Hypothalamus (tissue), 51 donors: ENCODE results near the gene KIAA1614.
"Not testable (repeated sequence)": the region's sequence is repeated elsewhere in the genome, so short reads cannot be mapped to it uniquely, and the experiment has no call there.

Source experiments
- DNase-seq, 51 donors: peaks; one replicate each; lab custom pipeline; 2025; lab: John Stamatoyannopoulos, UW

KIAA1614 gene

DNA sequence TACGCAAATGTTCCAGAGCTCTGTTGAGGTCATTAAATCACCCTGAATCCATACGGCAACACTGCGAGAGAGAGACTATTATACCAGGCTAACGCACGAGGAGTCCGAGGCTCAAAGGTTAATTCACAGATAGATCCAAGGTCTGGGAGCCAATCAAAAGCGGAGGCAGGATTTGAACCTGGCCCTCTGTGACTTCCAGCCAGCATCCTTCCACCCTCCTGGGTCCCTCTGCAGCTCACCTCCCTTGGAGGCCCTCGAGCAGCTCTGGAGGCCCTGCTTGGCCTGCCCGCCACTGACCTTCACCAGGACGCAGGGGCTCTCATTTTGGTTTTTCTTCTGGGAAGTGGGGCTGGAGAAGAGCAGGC is 42.1 kb downstream of the KIAA1614 start:
- no peak for DNase-seq

DNA sequence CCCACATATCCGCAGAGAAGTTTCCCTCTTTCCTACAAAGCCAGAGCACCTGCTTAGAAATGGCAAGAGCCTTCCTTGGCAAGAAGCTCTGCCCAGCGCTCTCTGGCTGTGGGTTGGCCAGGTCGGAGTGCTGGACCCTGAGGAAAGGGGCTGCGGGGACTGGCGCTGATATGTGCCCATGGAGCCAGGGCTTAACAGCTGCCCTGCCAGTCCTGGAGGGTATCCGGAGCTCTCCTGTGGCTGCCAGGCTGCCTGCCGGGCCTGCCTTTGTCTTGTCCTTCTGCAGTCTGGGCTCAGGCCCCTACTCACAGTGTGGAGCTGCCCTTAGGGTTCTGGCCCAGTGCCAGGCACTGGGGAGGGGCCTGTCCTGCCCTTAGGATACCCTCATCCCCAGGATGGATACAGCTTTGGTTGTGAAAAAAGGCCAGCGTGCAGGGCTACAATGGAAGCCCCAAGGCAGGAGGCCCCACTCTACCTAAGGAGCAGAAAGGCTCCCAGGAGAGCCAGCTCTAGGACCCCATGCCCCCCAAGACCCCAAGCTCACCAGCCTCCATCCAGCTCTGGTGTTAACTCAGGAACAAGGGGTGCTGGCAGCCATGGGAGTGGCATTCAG is 43.4 kb downstream of the KIAA1614 start:
- DNase-seq, result peak in 9 of 51 donors; percentile 16 to 50 (median 23)

DNA sequence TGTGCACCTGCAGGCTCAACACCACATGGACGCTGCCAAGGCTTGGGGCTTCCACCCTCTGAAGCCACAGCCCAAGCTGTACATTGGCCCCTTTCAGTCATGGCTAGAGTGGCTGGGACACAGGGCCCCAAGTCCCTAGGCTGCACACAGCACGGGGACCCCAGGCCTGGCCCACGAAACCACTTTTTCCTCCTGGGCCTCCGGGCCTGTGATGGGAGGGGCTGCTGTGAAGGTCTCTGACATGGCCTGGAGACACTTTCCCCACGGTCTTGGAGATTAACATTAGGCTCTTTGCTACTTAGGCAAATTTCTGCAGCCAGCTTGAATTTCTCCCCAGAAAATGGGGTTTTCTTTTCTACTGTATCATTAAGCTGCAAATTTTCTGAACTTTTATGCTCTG is 46.9 kb downstream of the KIAA1614 start:
- not testable (repeated sequence) for DNase-seq

DNA sequence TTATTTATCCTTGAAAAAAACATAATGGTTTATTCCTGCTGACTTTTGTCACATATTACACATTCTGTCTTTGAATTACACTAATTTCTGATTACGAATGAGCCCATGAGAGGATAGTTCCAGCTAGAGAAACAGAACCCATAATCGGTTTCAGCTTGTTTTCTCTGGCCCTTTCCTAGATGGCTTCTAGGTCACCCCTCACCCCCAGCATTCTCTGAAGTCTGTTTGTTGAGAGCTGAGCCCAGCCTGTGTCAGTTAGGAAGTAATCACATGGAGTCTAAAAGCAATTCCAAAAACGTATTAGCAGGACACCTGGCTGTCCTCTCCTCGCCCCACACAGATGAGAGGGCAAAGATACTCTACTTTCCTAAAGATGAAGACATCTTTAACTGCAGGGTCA is 48.9 kb downstream of the KIAA1614 start:
- no peak for DNase-seq

DNA sequence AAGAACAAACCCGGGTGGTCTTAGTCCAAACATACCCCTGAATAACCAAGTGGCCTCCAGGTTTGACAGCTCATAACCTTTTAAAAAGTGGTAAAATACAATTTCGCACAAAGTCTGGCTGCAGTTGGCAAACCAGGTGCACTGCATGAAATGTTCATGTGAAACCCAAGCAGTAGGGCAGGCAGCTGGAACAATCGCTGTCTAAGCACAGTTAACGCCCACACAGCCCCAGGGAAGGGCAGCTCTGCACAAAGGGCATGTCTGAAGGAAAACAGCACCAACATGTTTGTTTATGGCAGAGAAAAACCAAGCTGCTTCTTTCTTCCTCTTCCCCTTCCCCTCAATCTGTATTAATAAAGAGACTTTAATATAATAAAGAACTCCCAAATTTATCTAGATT is 49.5 kb downstream of the KIAA1614 start:
- DNase-seq, result peak in 2 of 51 donors; percentile 19 to 26

DNA sequence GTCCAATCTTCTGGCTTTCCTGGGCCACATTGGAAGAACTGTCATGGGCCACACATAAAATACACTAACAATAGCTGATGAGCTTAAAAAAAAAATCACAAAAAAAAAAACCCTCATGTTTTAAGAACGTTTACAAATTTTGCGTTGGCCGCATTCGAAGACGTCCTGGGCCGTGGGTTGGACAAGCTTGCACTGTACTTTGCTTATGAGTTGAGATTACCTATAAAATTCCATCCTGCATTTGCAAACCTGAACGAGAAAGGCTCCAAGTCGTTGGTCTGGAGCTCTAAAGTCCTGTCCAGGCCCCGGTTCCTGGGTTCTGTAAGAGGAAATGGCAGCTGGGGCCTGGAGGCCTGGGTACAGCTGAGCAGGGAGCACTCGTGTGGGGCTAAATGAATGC is 51.4 kb downstream of the KIAA1614 start:
- no peak for DNase-seq

DNA sequence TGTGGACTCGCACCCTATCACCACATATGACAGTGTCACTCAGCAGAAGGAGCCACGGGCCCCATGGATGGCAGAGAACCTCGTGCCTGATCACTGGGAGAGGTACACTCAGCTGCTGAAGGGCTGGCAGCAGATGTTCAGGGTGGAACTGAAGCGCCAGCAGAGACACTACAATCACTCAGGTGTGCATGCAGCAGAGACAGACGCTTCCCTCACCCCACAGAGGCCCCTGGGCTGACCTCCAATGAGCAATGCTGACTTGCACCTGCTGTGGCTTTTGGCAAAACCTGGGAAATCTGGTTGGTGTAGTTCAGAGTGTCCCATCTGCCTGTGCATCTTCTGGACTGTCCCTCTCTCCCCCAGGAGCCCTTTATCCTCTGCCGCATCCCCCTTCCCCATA is 51.9 kb downstream of the KIAA1614 start:
- DNase-seq, result no peak

DNA sequence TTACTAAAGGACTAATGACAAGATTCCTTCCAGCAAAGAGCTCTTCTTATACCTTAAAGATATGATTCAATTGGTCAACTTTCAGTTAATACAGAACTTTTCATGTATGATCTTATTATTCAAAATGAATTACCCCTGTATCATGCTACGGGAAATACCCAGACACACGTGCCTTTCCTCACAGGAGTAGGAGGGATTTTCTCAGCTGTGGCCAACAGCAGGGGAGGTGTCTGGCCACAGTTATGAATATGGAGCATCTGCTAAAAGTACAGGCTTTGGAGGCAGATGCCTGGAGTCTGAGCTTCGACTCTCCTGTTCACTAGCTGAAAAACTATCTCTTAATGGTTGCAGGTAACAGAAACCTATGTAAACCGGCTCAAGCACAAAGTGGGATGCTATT is 53.6 kb downstream of the KIAA1614 start:
- DNase-seq, result no peak

DNA sequence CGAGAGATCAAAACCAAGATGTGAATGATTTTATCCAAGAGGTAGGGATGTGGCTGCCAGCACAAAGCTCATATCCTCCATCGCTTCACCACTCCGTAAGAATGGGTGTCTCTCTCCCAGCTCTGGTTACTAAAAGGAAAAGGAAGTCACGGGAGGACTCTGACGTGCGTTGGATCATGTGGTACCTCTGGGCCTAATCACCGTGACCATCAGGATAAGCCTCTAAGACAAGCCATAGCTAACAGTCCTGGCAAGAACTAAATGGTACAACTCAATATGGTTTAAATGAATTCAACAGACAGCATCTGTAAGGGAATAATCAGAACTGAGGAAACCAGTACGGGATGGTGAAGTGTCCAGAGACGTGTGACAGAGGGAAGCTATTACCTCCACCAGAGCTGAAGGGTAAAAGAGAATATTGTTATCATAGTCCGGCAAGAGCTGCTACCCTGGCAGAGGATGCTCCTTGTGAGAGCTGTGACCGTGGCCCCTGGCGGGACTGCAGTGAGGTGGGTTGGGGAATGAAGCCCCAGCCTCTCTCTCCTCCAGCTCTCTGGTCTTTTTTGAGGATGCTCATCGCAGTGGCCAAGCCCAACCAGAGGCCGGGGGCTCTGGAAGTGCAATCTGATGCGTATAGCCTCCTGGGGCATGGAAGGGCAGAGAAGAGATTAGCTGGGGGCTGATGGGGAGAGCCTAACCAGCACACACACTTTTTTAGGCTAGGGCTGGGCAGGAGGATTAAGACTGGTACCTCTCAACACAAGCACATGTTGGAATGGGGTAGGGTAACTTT is 54.2 kb downstream of the KIAA1614 start:
- DNase-seq, result no peak

DNA sequence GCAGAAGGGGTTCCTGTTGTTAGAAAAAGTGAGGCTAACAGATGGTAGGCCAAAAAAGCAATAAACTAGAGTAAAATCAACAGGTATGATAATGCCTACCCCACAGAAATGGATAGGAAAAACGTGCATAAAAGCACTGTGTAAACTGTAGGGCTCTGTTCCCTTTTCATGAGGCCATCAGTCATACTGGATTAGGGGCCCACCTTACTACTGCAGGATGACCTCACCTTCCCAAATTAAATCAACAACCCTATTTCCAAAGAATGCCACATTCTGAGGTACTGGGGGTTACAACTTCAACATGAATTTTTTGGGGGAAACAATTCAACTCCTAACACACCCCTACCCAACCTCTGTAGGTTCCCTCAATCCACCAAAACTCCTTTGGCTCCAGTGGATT is 54.9 kb downstream of the KIAA1614 start:
- no peak for DNase-seq

DNA sequence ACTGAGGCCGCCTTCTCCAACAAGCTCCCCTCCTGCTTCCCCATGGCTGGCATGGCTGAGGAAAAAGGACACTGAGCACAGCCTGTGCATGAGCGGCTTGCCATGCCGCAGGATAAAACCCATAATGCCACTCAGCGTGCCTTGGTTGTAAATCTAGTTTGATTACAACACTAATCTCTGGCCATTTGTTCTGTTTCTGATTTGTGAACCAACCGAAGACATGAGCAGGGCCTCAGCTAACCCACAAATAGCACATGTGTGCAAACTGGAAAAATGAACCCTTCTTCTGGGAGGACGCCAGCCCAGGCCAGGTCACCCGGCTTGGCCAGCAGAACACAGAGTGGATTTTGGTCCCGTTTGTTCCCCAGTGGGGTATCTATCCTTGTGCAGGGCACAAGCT is 56.1 kb downstream of the KIAA1614 start:
- DNase-seq, result not testable (repeated sequence)

DNA sequence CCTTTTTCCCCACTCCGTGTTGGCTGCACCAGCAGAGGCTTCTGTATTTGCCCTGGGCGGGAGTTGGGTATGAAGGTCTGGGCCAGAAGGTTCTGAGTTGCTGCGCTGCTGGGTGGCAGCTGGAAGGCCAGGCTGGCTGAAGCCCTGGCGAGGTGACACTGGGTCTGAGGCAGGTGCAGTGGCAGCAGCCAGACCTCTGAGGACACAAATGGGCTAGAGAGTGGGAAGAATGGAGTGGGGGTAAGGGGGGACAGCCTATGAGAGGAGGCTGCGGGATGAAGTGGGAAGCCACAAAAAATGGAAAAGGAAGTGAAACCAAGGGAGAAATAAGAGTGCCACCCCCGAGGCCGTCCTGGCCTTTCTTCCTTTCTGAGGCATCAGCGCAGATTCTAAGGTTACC is 56.7 kb downstream of the KIAA1614 start:
- DNase-seq, result no peak

DNA sequence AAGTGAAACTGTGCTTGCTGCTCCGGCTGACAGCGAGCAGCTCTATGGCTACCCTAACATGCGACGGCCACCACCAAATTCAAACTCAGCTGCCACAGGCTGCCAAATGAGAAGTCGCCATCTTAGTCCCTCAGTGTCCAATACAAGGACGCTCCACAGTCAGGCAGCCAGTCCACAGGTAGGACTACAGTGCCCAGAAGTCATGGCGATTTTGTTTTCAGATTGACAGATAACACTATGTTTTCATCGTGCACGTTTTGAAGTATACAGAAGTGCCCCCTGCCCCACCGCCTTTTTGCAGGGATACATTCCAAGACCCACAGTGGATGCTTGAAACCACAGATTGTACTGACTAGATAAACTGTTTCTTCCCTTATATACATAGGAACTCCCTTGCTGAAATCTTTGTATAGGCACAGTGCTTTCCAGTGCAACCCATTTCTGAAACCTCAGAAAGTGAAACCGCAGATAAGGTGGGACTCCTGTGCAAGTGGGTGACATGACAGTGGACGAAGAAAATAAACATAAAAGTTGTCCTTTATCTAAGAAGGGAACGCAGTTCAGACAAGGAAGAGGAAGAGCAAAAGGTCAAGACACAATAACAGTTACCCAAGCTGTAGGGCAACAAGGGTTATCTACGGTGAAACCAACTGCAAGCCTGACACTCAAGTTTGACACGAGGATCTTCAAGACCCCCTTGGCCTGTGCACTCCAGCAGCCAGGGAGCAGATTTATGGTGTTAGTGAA is 57.8 kb downstream of the KIAA1614 start:
- no peak for DNase-seq

DNA sequence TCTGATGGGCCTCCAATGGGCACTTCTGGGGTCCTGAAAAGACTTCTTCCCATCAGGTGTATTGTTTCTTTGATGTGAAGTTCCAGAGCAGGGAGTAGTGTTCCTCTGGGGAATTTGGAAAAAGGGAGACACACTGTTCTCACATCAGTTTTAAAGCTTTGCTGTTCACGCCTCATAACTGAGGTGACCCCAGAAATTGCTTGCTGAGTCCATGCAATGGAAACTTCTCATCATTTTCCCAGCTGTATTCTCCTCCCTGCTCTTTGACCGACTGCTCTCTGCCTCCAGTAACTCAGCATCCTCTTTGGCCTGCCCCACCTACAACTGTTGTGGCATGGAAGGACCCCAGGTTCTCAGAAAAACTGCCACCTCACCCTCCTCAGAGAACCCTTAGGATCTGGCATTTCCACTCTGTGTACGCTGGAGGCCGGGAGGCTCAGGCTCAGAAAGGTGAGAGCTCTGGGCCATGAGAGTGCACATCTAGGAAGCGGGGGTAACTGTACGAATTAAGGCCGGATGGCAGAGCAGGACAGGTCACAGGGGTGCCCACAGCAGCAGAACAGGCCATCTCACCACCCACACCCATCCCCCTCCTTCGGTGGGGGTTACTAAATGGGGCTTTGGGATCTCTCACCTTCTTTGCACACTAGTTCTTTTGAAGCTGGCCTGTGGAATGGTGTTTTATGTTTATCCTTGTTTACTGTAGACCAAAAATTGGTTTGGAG is 58.7 kb downstream of the KIAA1614 start:
- DNase-seq, result no peak

DNA sequence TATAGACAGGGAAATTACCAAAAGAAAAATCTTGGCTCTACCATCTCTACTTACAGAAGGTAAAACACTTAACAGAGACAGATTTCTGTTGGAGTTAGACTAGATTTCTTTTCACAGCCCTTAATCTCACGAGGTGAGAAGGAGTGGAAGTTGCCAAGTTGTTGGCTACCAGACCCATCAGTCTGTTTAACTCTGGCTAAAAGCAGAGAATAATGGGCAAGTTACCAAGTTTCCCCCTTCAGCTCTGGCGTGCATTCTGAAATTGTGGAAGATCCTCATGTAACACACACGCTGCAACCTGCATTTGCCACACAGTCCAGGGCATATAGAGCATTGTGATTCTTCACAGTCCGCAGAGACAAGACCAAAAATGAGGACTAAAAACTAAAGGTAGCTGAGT is 60.7 kb downstream of the KIAA1614 start:
- no peak for DNase-seq

DNA sequence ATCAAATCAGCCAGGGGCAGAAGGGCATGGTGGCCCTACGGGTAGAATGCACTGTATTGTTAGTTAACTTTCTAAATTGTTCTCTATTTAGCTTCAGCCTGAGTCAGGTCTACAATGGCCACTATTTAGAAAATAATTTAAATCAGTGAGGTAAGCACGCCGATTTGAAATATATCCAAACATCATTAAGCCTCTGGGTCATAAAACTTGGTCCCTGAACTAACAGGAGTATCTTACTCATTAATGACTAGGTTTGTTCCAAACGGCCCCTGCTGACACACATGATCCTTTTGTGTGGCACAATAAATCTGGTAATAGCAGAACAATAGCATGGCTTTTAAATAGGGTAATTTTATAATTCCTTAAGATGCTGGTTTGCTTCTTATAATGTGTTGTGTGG is 61.5 kb downstream of the KIAA1614 start:
- DNase-seq, result peak in 1 of 51 donors; percentile 8

DNA sequence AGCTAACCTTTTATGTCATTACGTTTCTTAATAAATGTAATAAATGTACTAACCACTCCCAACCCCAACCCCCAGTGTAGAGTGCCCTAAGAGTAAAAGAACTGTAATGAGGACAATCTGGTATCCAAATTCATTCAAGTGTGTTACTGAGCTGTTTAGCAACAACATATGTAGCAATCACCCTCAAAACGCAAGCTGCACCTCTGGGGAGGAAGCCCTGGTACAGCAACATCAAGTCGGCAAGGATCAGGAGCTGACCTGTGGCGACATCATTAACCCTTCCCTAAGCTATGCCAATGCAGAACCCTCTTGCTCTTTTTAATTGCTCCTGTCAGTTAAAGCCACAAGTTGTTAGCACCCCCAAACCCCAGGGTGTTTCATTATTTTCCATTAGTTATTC is 62.9 kb downstream of the KIAA1614 start:
- no peak for DNase-seq

DNA sequence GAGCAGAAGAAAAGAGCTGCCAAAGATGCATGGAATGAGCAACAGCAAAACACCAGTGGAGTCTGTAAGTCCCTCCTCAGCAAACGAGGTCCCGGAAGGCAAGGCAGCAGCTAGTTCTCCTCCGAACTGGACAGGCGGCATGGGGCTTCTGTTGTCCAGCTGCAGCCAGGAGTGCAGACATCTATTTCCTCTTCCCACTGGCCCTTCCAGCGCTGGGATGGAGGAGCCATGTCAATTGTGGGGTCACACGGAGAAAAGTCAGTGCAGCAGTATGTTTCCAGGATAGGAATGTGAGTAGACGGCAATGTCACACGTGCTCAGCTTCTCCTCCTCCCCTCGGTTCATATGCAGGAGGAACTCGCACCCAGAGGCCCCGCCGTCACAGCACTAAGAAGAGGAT is 63.5 kb downstream of the KIAA1614 start:
- DNase-seq, result no peak

DNA sequence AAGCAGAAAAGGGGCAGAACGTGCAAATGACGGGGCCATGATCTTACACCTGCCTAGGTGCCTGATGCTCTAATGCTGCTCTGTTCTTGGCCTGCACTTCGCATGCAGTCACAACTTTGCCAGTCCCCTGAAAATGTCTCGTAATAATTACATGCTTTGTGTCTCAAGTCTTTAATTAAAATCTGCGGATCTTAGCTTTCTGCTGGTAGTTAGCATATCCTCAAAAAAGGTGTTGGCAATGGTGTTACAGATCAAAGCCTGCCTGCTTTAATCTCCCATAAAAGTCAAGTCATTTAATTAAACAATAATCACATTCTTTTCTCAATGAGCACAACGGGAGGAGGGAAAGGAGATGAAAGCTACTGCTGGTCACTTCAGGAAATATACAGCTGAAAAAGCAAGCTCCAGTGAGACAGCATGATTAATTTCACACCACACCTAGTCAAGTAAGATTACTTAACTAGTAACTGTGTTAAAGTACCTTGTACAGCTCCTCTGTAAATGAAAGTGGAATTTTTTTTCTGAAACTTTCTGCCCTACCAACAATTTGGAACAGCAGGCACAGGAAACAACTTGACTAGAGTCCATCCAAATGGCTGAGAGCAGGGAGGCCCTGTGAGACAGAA is 64.1 kb downstream of the KIAA1614 start:
- no peak for DNase-seq

DNA sequence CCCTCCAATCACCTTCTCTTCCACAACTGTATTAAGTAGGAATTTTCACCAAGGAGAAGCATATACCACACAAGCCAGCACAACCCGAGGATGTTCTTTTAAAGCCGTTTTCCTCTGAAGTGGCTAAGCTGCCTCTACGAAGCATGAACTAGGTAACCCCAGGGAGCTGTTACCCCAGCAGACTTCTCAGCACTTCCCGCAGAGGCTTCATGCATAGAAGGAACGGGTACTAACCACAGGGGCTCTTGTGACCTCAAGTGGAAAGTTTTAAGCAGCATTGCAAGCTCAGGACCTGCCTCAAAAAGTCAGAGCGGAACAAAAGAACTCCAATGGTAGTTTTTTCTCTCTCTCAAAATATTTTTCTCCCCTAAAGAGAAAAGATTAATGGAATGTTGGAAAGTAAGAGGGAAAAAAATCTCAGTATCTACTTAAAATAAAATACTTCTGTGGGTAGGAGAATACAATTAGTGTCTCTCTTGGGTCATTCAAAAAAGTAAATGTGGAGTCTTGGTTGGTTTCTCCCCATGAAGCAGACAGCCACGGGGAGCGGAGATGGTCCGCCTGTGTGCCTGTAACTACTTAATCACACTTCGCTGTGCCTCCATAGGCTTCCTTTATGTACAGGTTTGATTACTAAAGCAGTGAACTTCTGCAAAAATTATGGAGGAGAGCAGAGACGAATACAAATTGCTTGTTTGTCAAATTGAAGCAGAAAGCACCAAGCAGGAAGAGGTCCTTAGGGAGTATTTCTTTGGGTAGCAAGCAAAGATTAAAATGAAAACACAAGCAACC is 69.1 kb downstream of the KIAA1614 start:
- DNase-seq, result peak in 1 of 51 donors; percentile 16
